GM20431 (cell line): ENCODE data around the gene NME9.

ENCODE experiments used
- in situ Hi-C: fragments of 300-500 bp; cut with MseI, MboI; formaldehyde crosslinking; loops from one replicate; pipeline ENCODE4 v1.15.0; 2020; ENCODE audit warnings: low sequenced_read_pairs; ENCODE audit not compliant: unreplicated experiment

The NME9 gene

DNA sequence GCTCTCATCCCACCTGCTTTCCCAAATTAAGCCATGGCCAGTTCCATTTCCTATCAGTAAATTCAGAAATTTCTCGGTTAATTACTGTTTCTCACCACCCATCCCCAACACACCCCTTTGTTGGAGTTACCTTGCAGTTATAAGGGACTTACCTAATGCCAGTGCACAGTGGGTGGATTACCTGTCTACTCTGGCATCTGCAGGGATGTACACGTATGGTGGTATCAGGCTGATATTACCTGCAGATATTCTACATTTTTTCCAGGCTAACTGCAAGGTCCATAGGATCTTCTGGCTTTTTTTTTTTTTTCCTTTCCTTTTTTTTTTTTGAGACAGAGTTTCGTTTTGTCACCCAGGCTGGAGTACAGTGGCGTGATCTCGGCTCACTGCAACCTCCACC lies 10.9 kb upstream of the NME9 start:
- in situ Hi-C loops: no loop called here

GRCh38 chr3:138338811-138339210 lies 9.2 kb upstream of the NME9 start:
- in situ Hi-C loops: no loop called here

DNA sequence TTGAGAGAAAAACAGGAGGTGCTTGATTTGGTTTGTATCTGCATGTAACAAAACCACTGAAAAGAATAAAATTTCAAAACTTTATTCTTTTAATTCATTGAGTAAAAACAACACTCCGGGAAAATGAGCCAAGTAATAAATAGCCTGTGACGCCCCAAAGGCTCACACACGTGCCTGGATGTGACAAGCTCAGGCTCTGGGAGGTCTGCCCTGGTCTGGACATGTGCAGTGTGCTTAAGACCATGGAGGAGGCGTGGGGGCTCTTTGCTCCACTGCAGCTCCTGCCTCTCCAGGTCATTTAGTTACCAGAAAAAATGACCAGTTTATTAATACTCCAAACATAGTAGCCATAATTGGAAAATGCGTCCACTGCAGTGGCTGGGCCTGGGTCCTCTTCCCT lies 8.6 kb upstream of the NME9 start:
- in situ Hi-C loops: no loop called here

DNA sequence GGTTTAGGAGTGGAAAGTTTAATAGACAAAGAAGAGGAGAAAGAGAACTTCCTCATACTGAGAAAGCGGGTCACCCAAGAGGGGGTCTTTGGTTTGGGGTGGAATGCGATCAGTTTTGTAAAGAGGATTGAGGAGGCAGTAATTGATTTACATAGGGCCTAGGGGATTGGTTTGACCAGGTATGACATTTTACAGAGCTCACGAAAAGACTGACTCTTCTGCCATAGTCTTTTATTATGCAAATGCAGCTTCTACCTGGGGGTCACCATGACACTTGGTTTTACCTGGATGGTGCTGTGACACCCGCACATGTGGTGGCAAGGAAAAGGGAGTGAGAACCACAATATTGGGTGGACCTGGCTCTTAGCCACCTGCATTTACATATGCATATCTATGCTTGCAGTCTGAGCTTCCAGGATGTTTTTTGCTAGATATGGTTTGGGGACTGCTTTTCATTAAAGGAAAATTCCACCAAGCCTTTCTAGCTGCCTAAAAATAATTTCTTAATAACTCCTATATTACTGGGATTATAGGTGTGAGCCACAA lies 6.9 kb upstream of the NME9 start:
- in situ Hi-C loops: no loop called here

GRCh38 chr3:138334608-138335007 lies 5.0 kb upstream of the NME9 start:
- in situ Hi-C loops: no loop called here

GRCh38 chr3:138332472-138333073 lies 2.9 kb upstream of the NME9 start:
- in situ Hi-C loops: no loop called here

GRCh38 chr3:138331143-138331894 lies 1.7 kb upstream of the NME9 start:
- in situ Hi-C loops: no loop called here

DNA sequence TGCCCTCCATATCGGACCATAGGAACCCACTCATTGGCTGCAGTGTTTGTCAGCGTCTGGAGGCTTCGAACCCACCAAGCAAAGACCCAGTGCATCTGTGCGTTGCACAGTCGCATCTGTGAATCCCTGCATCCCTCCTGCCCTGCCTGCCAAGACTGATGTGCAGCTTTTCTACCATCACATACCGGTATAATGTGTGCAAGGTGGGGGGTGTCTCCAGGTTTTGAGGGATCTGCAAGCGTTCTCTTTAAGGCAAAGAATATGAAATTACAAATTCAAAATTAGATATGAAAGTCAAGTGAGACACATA lies 288 bp upstream of the NME9 start:
- in situ Hi-C loops: no loop called here

DNA sequence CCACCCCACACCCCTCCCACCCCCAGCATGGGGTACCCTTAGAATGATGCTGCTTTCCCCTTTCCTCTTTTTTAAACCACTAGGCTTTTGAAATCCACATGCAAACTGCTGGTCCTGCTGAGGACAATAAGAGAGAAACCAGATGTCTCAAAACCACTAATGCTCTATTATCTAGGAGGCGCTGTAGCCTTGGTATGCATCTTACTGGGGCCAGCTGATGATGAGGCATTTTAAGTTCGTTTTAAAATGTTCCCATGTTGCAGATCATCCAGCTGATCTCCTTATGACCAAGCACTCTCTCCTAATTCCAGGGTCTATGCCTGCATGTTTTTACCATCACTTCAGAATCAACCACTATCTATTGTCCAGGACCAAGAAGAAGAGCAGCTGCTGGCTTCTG lies 1.3 kb downstream of the NME9 start:
- in situ Hi-C loops: no loop called here

DNA sequence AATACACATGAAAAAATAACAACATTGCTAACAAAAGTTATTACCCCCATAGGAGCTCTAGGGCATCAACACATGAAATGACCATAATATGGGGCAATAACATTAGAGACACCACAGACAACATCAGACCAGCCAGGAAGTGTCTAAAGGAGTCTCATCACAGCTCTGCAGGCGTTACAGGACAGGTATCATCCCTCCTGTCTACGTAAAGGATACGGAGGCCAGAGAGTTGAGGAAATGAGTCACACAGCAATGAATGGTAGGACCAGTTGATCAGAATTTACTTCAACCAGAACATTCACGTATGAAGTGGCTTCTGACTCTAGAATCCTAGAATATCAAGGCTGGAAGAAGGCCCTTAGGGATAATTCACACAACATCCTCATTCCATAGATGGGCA lies 1.8 kb downstream of the NME9 start:
- in situ Hi-C loops: no loop called here

DNA sequence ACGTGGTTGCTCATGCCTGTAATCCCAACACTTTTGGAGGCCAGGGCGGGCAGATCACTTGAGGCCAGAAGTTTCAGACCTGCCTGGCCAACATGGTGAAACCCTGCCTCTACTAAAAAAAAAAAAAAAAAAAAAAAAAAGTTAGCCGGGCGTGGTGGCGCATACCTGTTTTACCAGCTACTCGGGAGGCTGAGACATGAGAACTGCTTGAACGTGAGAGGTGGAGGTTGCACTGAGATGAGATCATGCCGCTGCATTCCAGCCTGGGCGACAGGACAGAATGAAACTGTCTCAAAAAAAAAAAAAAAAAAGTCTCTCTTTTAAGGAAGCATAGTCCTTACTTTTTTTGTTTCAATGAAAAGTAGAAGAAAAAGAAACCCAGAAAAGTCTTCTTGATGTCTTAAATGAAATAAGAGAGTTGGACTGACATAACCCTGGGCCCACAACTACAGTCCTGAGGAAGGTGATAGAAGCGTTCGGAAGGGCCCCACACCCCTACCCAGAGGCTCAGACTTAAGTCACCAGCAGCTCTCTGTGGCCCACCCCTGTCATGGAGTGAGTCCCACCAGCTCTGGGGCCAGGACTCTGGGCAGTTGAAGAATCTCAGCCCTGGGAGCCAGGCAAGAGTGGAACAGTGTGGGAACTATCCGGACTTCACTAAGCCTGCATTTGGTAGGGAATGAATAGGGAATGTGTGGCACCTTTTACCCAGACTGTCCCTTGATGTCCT lies 2.6 kb downstream of the NME9 start:
- in situ Hi-C loops: no loop called here

- in situ Hi-C loops: no loop called here
Observed at GRCh38 chr3:138325990-138326389, 3.7 kb downstream of the NME9 start.

- in situ Hi-C loops: no loop called here
Observed at GRCh38 chr3:138323971-138324370, 5.7 kb downstream of the NME9 start.

DNA sequence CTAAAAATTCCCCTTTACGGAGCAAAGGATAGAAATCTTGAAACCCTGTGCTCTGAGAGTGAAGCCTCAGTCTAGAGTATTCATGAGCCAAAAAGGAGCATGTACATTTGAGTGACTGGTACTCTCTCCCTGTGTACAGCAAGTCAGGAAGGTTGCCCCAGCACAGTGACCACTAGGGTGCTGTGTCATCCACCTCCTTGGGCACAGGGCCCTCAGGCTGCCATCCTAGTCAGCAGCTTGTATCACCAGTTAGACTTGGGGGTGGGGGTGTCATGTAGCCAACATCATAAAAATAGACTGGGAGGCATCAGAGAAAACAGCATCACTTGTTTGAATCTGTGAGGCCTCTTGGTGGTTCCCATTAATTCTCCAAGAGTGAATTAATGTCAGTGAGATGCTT lies 12.0 kb downstream of the NME9 start:
- in situ Hi-C loops: no loop called here

GRCh38 chr3:138314751-138315150 lies 14.9 kb downstream of the NME9 start:
- in situ Hi-C loops: no loop called here

- in situ Hi-C loops: no loop called here
Observed at GRCh38 chr3:138310494-138310893, 19.2 kb downstream of the NME9 start.

GRCh38 chr3:138308783-138309182 lies 20.9 kb downstream of the NME9 start:
- in situ Hi-C loops: no loop called here

GRCh38 chr3:138307899-138308298 lies 21.8 kb downstream of the NME9 start:
- in situ Hi-C loops: no loop called here

GRCh38 chr3:138303474-138303873 lies 26.2 kb downstream of the NME9 start:
- in situ Hi-C loops: no loop called here

GRCh38 chr3:138300647-138301046 lies 29.0 kb downstream of the NME9 start:
- in situ Hi-C loops: no loop called here

DNA sequence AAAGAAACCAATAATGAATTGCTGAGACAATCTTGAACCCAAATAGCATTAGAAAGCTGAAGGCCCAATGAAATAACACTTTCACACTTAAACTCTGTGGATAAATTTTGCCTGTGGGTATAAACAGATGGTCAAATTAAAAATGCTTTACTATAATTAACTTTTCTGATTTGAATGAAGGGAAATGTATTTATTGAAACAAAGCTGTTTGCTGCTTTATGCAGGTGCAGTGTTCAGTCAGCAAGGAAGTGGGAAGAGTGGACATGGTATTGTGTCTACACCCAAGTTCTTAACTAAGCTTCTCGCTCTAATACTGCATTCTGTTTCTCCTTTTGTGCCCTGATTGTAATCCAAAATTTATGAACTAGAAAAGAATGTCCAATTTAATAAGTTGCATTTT lies 31.8 kb downstream of the NME9 start:
- in situ Hi-C loops: no loop called here
